GM12875 (cell line): ENCODE data around the gene PIM1.

Source experiments
- H3K4me3 ChIP-seq: one replicate; pipeline ENCODE4 v1.5.1; 2011; ENCODE audit warnings: low read depth, low read length, control low read depth
- TF ChIP-seq, protein P1 (sequence below): IDR thresholded peaks from 2 replicates; pipeline ENCODE4 v1.5.1; 2011; ENCODE audit warnings: low read depth, mild to moderate bottlenecking, control low read depth, inconsistent platforms, low read length, moderate library complexity, borderline replicate concordance; ENCODE audit not compliant: insufficient read depth

Gene PIM1

DNA sequence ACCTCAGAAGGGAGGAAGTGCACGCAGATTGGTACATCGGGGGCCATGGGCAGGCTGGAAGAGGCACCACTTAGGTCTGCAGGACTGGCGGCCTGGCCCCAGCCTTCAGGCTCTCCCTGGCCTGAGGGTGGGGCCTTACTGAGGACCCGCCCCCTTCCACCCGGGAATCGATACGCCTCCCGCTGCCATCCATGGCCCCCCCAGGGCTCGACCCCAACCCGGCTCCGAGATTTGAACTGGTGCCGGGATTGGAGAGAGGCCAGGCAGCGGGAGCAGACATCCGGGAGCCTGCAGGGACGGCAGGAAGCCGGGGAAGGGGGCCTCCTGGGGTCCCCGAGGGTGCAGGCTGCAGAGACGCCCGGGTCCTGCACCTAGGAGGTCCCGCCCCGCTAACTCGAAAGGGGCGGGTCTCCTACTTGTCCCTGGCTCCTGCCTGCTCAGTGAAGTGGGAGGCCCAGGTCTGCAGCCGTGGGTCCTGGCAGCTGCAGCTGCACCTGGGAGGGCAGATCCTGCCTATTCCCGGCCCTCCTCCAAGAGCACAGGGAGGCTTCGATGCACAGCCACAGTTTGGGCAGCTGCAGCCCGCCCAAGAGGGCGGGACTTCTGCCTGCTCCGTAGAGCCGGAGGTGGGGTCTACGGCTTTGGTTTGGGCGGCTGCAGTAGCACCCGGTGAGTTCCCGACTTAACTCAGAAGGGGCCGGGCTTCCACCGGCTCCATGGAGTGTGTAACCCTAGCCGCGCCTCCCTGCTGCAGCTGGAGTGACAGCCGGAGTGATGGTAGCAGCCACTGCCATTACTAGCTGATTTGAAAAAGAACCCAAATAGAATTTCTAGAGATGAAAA, 52.4 kb downstream of the PIM1 start:
- TF ChIP-seq, protein P1, sequence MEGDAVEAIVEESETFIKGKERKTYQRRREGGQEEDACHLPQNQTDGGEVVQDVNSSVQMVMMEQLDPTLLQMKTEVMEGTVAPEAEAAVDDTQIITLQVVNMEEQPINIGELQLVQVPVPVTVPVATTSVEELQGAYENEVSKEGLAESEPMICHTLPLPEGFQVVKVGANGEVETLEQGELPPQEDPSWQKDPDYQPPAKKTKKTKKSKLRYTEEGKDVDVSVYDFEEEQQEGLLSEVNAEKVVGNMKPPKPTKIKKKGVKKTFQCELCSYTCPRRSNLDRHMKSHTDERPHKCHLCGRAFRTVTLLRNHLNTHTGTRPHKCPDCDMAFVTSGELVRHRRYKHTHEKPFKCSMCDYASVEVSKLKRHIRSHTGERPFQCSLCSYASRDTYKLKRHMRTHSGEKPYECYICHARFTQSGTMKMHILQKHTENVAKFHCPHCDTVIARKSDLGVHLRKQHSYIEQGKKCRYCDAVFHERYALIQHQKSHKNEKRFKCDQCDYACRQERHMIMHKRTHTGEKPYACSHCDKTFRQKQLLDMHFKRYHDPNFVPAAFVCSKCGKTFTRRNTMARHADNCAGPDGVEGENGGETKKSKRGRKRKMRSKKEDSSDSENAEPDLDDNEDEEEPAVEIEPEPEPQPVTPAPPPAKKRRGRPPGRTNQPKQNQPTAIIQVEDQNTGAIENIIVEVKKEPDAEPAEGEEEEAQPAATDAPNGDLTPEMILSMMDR, result no peak
- H3K4me3 ChIP-seq, result peak overlapping the region; percentile 52

DNA sequence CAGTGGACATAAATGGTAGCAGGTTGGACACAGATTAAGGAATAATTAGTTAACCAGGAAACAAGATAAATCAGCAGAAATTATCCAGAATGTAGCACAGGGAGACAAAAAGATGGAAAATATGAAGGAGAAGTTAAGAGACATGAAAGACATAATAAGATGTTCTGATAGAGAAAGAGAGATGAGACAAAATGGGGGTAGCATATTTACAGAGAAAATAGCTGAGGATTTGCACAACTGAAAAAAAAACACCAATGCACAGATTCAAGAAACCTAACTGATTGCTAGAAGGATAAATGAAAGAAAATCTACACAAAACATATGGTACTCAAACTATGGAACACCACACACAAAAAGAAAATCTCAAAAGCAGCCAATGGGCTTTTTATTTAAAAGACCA, 53.0 kb downstream of the PIM1 start:
- TF ChIP-seq, protein P1, result no peak
- no peak overlapping the region for H3K4me3 ChIP-seq
